Esophagus squamous epithelium (tissue), 5 donors: ENCODE results near the gene ADK. TPM values are rescaled to one million over a fixed set of nuclear protein-coding genes. Genes with fewer than 3 reads are reported as not detected.

Experiments used
- DNase-seq: peaks from one replicate; lab custom pipeline; 2025; lab: John Stamatoyannopoulos, UW
- H3K27ac ChIP-seq, 4 donors: fragments of 200-600 bp; sonication (generic); one replicate each; pipeline ENCODE4 v1.5.1; 2016 to 2019; ENCODE audit warnings: mild to moderate bottlenecking in 1 of 4
- H3K27me3 ChIP-seq, 4 donors: fragments of 200-600 bp; sonication (generic); 1 replicate in 3 of 4; 2 replicates in 1 of 4; pipeline versions ENCODE4 v1.5.1 to v1.6.0; 2017 to 2021; ENCODE audit warnings: antibody characterized with exemption in 1 of 4
- H3K36me3 ChIP-seq, 3 donors: fragments of 200-600 bp; sonication (generic); one replicate each; pipeline ENCODE4 v1.5.1; 2016 to 2019
- H3K4me1 ChIP-seq, 3 donors: fragments of 200-600 bp; sonication (generic); one replicate each; pipeline ENCODE4 v1.5.1; 2017 to 2019
- H3K4me3 ChIP-seq, 4 donors: fragments of 200-600 bp; sonication (generic); 1 replicate in 3 of 4; 2 replicates in 1 of 4; pipeline ENCODE4 v1.5.1; 2016 to 2019; ENCODE audit warnings: mild to moderate bottlenecking in 2 of 4, moderate library complexity in 1 of 4
- H3K9me3 ChIP-seq, 3 donors: fragments of 200-600 bp; sonication (generic); one replicate each; pipeline ENCODE4 v1.5.1; 2016 to 2019
- POLR2A ChIP-seq, 4 donors: fragments of 450-650 bp; IDR thresholded peaks; one replicate each; pipeline ENCODE4 v1.6.1; 2017; ENCODE audit warnings: antibody characterized with exemption in 4 of 4, mild to moderate bottlenecking in 4 of 4, moderate library complexity in 3 of 4
- WGBS, 2 donors: methylation state at CpG; one replicate each; pipeline ENCODE4 v1.1.5; 2018; 5-methylcytosine and 5-hydroxymethylcytosine counted together
- intact Hi-C: fragments of 100-400 bp; cut with DNase I; formaldehyde crosslinking; loops from one replicate; pipeline ENCODE4 v1.15.0; 2022
- total RNA-seq, 4 donors: library from RNA; depleted of rRNA; stranded (reverse); fragments of >200 nt; gene quantifications; one replicate each; pipeline ENCODE4 v1.1.0, GENCODE V29; 2016
- TF ChIP-seq, protein P1 (sequence below), 6 experiments: fragments of 450-650 bp in 4 of 6; fragments of 200-600 bp in 2 of 6; sonication (generic) in 2 of 6; IDR thresholded peaks; one replicate each; pipeline ENCODE4 v1.5.1; 2016 to 2019; ENCODE audit warnings: antibody characterized with exemption in 6 of 6, mild to moderate bottlenecking in 4 of 6, moderate library complexity in 4 of 6
- donor health status: DM: yes; HTN: yes; CAD: no.

Gene ADK
- total RNA-seq, 4 donors from 2014 or later, result 43.3 to 78.4 (median 68.4) TPM

DNA sequence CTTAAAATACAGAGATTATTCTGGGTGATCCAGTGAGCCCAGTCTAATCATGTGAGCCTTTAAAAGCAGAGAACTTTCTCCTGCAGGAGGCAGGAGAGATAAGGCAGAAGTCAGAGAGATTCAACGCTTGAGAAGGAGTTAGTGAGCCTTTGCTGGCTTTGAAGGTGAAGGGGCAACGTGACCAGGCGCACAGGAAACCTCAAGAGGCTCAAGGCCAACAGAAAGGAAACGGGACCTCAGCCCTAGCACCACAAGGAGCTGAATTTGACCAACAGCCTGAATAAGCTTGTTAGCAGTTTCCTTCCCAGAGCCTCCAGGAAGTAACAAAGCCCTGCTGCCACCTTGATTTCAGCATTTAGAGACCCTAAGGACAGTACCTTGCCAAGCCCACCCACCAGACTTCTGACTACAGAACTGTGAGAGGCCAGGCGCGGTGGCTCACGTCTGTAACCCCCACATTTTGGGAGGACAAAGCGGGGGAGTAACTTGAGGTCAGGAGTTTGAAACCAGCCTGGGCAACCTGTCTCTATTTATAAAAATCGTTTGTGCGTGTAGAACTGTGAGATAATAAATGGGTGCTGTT, 588.1 kb downstream of the ADK start:
- Histone ChIP-seq H3K27me3 (no peaks in the 10 kb centered on the region), H3K4me3 (no peak overlapping the region), H3K4me1 (no peaks in the 10 kb centered on the region), H3K36me3 (no peaks in the 10 kb centered on the region), H3K27ac (peak overlapping the region in 1 of 4 donors; percentile 29), H3K9me3 (no peaks in the 10 kb centered on the region)
- TF ChIP-seq, protein P1, sequence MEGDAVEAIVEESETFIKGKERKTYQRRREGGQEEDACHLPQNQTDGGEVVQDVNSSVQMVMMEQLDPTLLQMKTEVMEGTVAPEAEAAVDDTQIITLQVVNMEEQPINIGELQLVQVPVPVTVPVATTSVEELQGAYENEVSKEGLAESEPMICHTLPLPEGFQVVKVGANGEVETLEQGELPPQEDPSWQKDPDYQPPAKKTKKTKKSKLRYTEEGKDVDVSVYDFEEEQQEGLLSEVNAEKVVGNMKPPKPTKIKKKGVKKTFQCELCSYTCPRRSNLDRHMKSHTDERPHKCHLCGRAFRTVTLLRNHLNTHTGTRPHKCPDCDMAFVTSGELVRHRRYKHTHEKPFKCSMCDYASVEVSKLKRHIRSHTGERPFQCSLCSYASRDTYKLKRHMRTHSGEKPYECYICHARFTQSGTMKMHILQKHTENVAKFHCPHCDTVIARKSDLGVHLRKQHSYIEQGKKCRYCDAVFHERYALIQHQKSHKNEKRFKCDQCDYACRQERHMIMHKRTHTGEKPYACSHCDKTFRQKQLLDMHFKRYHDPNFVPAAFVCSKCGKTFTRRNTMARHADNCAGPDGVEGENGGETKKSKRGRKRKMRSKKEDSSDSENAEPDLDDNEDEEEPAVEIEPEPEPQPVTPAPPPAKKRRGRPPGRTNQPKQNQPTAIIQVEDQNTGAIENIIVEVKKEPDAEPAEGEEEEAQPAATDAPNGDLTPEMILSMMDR (IDR thresholded peaks at IDR 0.05), result peak in 3 of 6 experiments; percentile 6 to 15 (median 14)
- TF ChIP-seq POLR2A (IDR thresholded peaks at IDR 0.05), result no peak
- 42 to 63% methylated on average over 6 to 9 of the region's 10 CpGs for WGBS, 2 donors
- intact Hi-C loops, result no loop called here
- DNase-seq, result no peak

DNA sequence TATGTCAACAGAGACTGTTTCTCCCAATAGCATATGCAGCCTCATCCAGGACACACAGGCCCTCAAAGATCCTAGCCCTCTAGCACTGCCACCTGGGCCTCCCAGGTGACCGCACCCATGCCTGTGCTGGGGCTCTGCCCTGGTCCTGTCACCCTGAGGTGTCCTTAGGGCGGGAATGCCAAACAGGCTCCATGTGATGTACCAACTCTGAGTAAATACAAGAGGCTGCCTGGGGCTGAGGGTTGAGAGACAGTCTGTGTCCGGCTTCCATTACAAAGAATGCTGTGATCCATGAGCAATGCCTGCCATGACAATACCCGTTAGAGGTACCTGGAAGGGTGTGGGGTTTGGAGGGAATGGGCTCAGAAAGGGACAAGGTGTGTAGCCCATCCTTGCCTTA, 592.4 kb downstream of the ADK start:
- H3K4me1 ChIP-seq, result no peaks in the 10 kb centered on the region
- DNase-seq, result no peak
- H3K27ac ChIP-seq, result no peak overlapping the region
- TF ChIP-seq POLR2A (IDR thresholded peaks at IDR 0.05), result no peak
- TF ChIP-seq, protein P1 (IDR thresholded peaks at IDR 0.05), result no peak
- H3K36me3 ChIP-seq, result no peaks in the 10 kb centered on the region
- no peaks in the 10 kb centered on the region for H3K27me3 ChIP-seq
- H3K9me3 ChIP-seq, result no peaks in the 10 kb centered on the region
- intact Hi-C loops, result no loop called here
- no peak overlapping the region for H3K4me3 ChIP-seq
- 81 to 85% methylated on average over 2 to 3 of the region's 4 CpGs for whole genome bisulfite sequencing, 2 donors

DNA sequence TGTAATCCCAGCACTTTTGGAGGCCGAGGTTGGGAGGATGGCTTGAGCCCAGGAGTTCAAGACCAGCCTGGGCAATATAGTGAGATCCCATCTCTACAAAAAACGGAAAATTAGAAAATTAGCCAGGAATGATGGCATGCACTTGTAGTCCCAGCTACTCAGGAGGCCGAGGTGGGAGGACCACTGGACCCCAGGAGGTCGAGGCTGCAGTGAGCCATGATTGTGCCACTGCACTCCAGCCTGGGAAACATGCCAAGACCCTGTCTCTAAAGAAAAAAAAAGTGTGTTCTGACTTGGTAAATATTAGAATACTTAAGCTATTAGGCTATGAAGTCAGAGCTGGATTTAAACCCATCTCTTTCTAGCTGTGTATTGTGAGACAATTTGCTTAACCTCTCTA, 594.4 kb downstream of the ADK start:
- Histone ChIP-seq H3K4me1 (no peaks in the 10 kb centered on the region), H3K36me3 (no peaks in the 10 kb centered on the region), H3K4me3 (no peak overlapping the region), H3K9me3 (no peaks in the 10 kb centered on the region), H3K27me3 (no peaks in the 10 kb centered on the region), H3K27ac (no peak overlapping the region)
- TF ChIP-seq POLR2A (IDR thresholded peaks at IDR 0.05), result no peak
- TF ChIP-seq, protein P1 (IDR thresholded peaks at IDR 0.05), result no peak
- WGBS, 2 donors, result 73 to 80% methylated on average over 4 of the region's 4 CpGs
- DNase-seq, result no peak
- intact Hi-C loops, result no loop called here

DNA sequence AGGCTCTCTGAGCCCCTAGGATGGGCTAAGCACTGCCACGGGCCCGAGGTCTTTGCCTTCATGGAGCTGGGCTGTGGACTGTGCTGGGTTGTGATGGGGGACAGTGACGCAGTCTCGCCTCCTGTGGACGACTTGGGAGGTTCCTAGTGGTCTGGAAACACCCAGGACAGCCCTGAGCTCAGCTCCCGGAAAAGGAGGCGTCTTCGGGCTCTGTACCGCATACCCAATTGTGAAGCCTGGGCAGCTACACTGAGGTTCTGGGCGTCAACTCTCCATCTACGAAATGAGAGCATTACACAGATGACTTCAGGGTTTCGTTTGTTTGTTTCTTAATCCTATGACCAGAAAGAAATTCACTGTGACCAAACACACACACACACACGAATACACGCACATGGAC, 595.8 kb downstream of the ADK start:
- H3K27ac ChIP-seq, result no peak overlapping the region
- no peaks in the 10 kb centered on the region for H3K27me3 ChIP-seq
- H3K9me3 ChIP-seq, result no peaks in the 10 kb centered on the region
- no peak for DNase-seq
- WGBS, 2 donors, result 89 to 96% methylated on average over 6 to 7 of the region's 14 CpGs
- TF ChIP-seq POLR2A (IDR thresholded peaks at IDR 0.05), result no peak
- TF ChIP-seq, protein P1 (IDR thresholded peaks at IDR 0.05), result no peak
- H3K4me3 ChIP-seq, result no peak overlapping the region
- no peaks in the 10 kb centered on the region for H3K36me3 ChIP-seq
- no peaks in the 10 kb centered on the region for H3K4me1 ChIP-seq
- intact Hi-C loops, result no loop called here

DNA sequence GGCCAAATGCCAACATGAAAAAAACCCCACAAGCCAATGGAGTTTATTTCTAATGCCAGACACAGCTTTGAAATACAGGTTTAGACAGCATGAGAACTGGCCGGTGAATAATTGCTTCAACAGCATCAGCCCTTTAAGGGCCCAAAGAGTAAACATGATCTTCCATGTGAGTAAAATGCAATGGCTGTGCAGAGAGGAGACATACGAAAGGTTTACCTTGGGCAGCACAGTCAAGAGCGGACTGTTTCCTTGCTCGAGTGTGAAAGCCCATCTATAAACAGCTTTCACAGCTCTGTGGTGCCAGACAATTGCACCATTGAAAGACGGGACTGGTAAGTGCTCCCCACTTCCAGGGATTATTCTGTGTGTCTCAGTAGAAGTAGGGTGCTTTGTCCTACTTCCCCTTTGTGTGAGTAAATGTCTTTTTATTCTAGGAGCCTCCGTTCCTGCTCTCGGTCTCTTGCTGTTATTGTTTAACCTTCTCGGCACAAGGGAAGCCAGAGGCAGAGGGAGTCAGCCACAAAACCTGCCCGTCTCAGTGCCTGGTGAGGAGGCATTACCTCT, 597.5 kb downstream of the ADK start:
- Histone ChIP-seq H3K36me3 (no peaks in the 10 kb centered on the region), H3K9me3 (no peaks in the 10 kb centered on the region), H3K27ac (no peak overlapping the region), H3K27me3 (no peaks in the 10 kb centered on the region), H3K4me3 (no peak overlapping the region), H3K4me1 (no peaks in the 10 kb centered on the region)
- intact Hi-C loops, result no loop called here
- TF ChIP-seq, protein P1 (IDR thresholded peaks at IDR 0.05), result no peak
- no peak for TF ChIP-seq POLR2A (IDR thresholded peaks at IDR 0.05)
- 69 to 79% methylated on average over 5 to 9 of the region's 9 CpGs for WGBS, 2 donors
- no peak for DNase-seq
